C4-2B (cell line): ENCODE data around the gene VEPH1.

Experiments used
- ZFX ChIP-seq: fragments of 450-650 bp; IDR thresholded peaks from 2 replicates; pipeline ENCODE4 v1.6.1; 2017
- TF ChIP-seq, protein P1 (sequence below): fragments of 450-650 bp; conservative IDR thresholded peaks from 2 replicates; pipeline ENCODE4 v1.5.1; 2017; ENCODE audit warnings: mild to moderate bottlenecking

DNA sequence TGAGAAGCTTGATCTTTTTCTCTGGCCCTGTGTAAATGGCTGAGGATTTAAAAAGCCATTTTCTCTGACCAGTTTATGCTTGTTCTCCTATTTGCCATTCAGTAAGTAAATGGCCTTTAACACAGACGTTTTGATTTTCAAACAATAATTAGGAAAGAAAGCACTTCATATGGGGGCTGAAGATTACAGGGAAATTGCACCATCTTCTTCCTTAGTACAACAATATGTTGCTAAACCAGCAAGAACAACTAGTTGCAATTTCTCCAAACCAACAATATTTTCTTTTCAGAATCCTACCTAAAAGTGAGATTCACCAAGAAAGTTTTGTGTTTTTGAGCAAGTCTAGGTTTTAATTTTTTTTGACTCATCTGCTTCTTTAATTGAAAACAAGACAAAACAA, 262.8 kb downstream of the VEPH1 start:
- TF ChIP-seq, protein P1, sequence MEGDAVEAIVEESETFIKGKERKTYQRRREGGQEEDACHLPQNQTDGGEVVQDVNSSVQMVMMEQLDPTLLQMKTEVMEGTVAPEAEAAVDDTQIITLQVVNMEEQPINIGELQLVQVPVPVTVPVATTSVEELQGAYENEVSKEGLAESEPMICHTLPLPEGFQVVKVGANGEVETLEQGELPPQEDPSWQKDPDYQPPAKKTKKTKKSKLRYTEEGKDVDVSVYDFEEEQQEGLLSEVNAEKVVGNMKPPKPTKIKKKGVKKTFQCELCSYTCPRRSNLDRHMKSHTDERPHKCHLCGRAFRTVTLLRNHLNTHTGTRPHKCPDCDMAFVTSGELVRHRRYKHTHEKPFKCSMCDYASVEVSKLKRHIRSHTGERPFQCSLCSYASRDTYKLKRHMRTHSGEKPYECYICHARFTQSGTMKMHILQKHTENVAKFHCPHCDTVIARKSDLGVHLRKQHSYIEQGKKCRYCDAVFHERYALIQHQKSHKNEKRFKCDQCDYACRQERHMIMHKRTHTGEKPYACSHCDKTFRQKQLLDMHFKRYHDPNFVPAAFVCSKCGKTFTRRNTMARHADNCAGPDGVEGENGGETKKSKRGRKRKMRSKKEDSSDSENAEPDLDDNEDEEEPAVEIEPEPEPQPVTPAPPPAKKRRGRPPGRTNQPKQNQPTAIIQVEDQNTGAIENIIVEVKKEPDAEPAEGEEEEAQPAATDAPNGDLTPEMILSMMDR: no peak
- no peak for TF ChIP-seq ZFX
